GM12878 (cell line): ENCODE measurements around the gene SYMPK. TPM values are rescaled to one million over a fixed set of nuclear protein-coding genes. Genes with fewer than 3 reads are reported as not detected.

ENCODE experiments used
- HDAC6 ChIP-seq: fragments of 200-600 bp; sonication (generic); IDR thresholded peaks from one replicate; pipeline ENCODE4 v1.8.0; 2017; ENCODE audit warnings: antibody characterized with exemption; ENCODE audit not compliant: unreplicated experiment
- NR2C2 ChIP-seq: IDR thresholded peaks from 2 replicates; pipeline ENCODE4 v1.6.1; 2011; ENCODE audit warnings: borderline replicate concordance, low read depth; ENCODE audit not compliant: control insufficient read depth, insufficient read length
- PML ChIP-seq: IDR thresholded peaks from 2 replicates; pipeline ENCODE4 v1.6.1; 2012; ENCODE audit warnings: low read length, inconsistent platforms
- RAD51 ChIP-seq: fragments of 450-650 bp; IDR thresholded peaks from 2 replicates; pipeline ENCODE4 v1.6.1; 2016; ENCODE audit warnings: moderate library complexity, mild to moderate bottlenecking, inconsistent platforms
- TBL1XR1 ChIP-seq: IDR thresholded peaks from 2 replicates; pipeline ENCODE4 v1.6.1; 2012; ENCODE audit warnings: low read depth, low read length, improper control_type of control experiment
- ZNF687 ChIP-seq: fragments of 450-650 bp; IDR thresholded peaks from 2 replicates; pipeline ENCODE4 v1.6.1; 2017; ENCODE audit warnings: mild to moderate bottlenecking, moderate library complexity
- ZSCAN29 ChIP-seq: fragments of 450-650 bp; IDR thresholded peaks from 2 replicates; pipeline ENCODE4 v1.6.1; 2017; ENCODE audit warnings: mild to moderate bottlenecking, moderate library complexity
- polyA plus RNA-seq, 11 experiments: library from polyadenylated mRNA; depleted of rRNA in 4 of 11; unstranded in 6 of 11; stranded (reverse) in 5 of 11; fragments of >200 nt; fragmentation: Nextera tagmentation in 4 of 11; fragmentation: Illumina TruSeq in 1 of 11; extraction: Ambion mirVana in 4 of 11; extraction: Trizol in 1 of 11; gene quantifications; 1 replicate in 1 of 11; 2 replicates in 10 of 11; pipeline versions ENCODE4 v1.2.1 to v1.2.3, GENCODE V29; 2011 to 2016; ENCODE audit warnings: inconsistent platforms in 2 of 11, missing spikeins in 2 of 11, low read depth in 1 of 11
- total RNA-seq, 4 experiments: library from RNA; depleted of rRNA in 3 of 4; stranded (reverse); fragments of >200 nt in 3 of 4; fragmentation: Illumina TruSeq in 1 of 4; extraction: Trizol in 1 of 4; gene quantifications; 2 replicates each; pipeline versions ENCODE4 v1.2.1 to v1.2.3, GENCODE V29; 2013 to 2021
- TF ChIP-seq, protein P1 (sequence below): fragments of 450-650 bp; IDR thresholded peaks from 2 replicates; pipeline ENCODE4 v1.6.1; 2014; ENCODE audit warnings: mild to moderate bottlenecking
- TF ChIP-seq, protein P2 (sequence below): IDR thresholded peaks from 2 replicates; pipeline ENCODE4 v1.6.1; 2012; ENCODE audit warnings: low read depth, low read length, improper control_type of control experiment

Gene SYMPK
- total and polyA plus RNA-seq, 10 of the 15 experiments (the other 5 are each of a cell fraction or from before 2014, with no cell fraction given), result 0.49 to 109 (median 42.5) TPM

DNA sequence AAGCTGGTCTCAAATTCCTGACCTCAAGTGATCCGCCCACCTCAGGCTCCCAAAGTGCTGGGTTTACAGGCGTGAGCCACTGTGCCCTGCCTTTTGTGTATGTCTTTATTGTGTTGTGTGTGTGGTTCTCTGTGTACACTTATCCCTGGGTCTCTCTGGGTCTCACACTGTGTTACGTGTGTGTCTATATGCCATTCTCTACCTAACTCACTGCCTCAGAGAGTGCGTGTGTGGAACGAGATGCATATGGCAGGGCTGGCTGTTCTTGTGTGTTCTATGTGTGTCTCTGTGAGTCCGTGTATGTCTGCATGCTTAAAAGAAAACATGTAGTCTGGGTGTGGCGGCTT lies 11.6 kb upstream of the SYMPK start (continued):
- TF ChIP-seq, protein P1, sequence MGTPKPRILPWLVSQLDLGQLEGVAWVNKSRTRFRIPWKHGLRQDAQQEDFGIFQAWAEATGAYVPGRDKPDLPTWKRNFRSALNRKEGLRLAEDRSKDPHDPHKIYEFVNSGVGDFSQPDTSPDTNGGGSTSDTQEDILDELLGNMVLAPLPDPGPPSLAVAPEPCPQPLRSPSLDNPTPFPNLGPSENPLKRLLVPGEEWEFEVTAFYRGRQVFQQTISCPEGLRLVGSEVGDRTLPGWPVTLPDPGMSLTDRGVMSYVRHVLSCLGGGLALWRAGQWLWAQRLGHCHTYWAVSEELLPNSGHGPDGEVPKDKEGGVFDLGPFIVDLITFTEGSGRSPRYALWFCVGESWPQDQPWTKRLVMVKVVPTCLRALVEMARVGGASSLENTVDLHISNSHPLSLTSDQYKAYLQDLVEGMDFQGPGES, result no peak
- TF ChIP-seq RAD51 (no peak), ZNF687 (no peak), NR2C2 (no peak), PML (no peak), HDAC6 (no peak), ZSCAN29 (no peak), TBL1XR1 (no peak)
- TF ChIP-seq, protein P2, sequence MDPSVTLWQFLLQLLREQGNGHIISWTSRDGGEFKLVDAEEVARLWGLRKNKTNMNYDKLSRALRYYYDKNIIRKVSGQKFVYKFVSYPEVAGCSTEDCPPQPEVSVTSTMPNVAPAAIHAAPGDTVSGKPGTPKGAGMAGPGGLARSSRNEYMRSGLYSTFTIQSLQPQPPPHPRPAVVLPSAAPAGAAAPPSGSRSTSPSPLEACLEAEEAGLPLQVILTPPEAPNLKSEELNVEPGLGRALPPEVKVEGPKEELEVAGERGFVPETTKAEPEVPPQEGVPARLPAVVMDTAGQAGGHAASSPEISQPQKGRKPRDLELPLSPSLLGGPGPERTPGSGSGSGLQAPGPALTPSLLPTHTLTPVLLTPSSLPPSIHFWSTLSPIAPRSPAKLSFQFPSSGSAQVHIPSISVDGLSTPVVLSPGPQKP, result no peak
